H1 (cell line): ENCODE results near the gene C3orf52. TPM values are rescaled to one million over a fixed set of nuclear protein-coding genes. Genes with fewer than 3 reads are reported as not detected.
A peak's percentile ranks its signal among the peaks of the same experiment; 100 is the strongest.

Experiments used
- CTCF ChIA-PET: fragments of 300-600 bp; sonication (Branson Sonifier 250); formaldehyde crosslinking; loops from one replicate; lab custom pipeline; 2021; ENCODE audit not compliant: partially characterized antibody; lab: Charles Lee
- POLR2A ChIA-PET: fragments of 300-600 bp; sonication (Branson Sonifier 250); formaldehyde crosslinking; loops from one replicate; lab custom pipeline; 2021; ENCODE audit warnings: inconsistent platforms; ENCODE audit not compliant: partially characterized antibody; lab: Charles Lee
- DNase-seq, 2 experiments: peaks; one replicate each; pipeline versions ENCODE4 v3.0.0 to v3.0.0-alpha.2; 2010 to 2022; ENCODE audit warnings: low spot score in 2 of 2, low read depth in 1 of 2, mixed read lengths in 1 of 2
- FAIRE-seq: peaks from 2 replicates; lab custom pipeline; 2011; peaks lifted over from hg19 to GRCh38; lab: Jason Lieb, UNC
- H2AFZ ChIP-seq: 2 replicates; pipeline ENCODE4 v1.8.1; 2012; ENCODE audit warnings: low read length, inconsistent platforms
- H2AK5ac ChIP-seq: 2 replicates; pipeline ENCODE4 v1.6.1; 2013; ENCODE audit warnings: low read depth, low read length
- H2BK120ac ChIP-seq: replicated peaks from 2 replicates; pipeline ENCODE3; 2013; ENCODE audit warnings: low read depth, low read length, inconsistent platforms
- H2BK12ac ChIP-seq: 2 replicates; pipeline ENCODE4 v1.6.1; 2013; ENCODE audit warnings: low read depth, low read length
- H2BK15ac ChIP-seq: 2 replicates; pipeline ENCODE4 v1.6.1; 2013; ENCODE audit warnings: low read length
- H2BK20ac ChIP-seq: 2 replicates; pipeline ENCODE4 v1.6.1; 2013; ENCODE audit warnings: low read length
- H2BK5ac ChIP-seq: 2 replicates; pipeline ENCODE4 v1.6.1; 2013; ENCODE audit warnings: low read depth, low read length
- H3K14ac ChIP-seq: 2 replicates; pipeline ENCODE4 v1.6.1; 2013; ENCODE audit warnings: inconsistent platforms; ENCODE audit not compliant: insufficient read length
- H3K18ac ChIP-seq: 2 replicates; pipeline ENCODE4 v1.6.1; 2013; ENCODE audit warnings: low read length; ENCODE audit errors: extremely low read depth
- H3K23ac ChIP-seq: 2 replicates; pipeline ENCODE4 v1.6.1; 2013; ENCODE audit warnings: inconsistent platforms; ENCODE audit not compliant: insufficient read length
- H3K23me2 ChIP-seq: 2 replicates; pipeline ENCODE4 v1.6.1; 2013; ENCODE audit warnings: low read depth, low read length
- H3K27ac ChIP-seq: 2 replicates; pipeline ENCODE4 v1.6.1; 2011; ENCODE audit warnings: low read depth, low read length, inconsistent platforms
- H3K27me3 ChIP-seq, 4 experiments: replicated peaks in 1 of 4; 1 replicate in 1 of 4; 2 replicates in 3 of 4; pipeline versions ENCODE4 v1.6.1 to v1.8.1; 2011 to 2013; ENCODE audit warnings: low read length in 3 of 4, mild to moderate bottlenecking in 3 of 4, inconsistent platforms in 2 of 4, mixed read lengths in 2 of 4, moderate library complexity in 1 of 4; ENCODE audit not compliant: control insufficient read depth in 3 of 4, insufficient read depth in 3 of 4; ENCODE audit errors: extremely low read depth in 1 of 4
- H3K36me3 ChIP-seq, 4 experiments: 2 replicates each; pipeline versions ENCODE4 v1.6.1 to v1.8.1; 2011 to 2013; ENCODE audit warnings: mild to moderate bottlenecking in 4 of 4, low read length in 3 of 4, moderate library complexity in 2 of 4, control low read depth in 1 of 4, inconsistent platforms in 1 of 4; ENCODE audit not compliant: insufficient read depth in 4 of 4, control insufficient read depth in 2 of 4
- H3K4ac ChIP-seq: replicated peaks from 2 replicates; pipeline ENCODE3; 2013; ENCODE audit warnings: low read length, low read depth, mixed read lengths, inconsistent platforms; ENCODE audit not compliant: insufficient read length
- H3K4me1 ChIP-seq, 4 experiments: replicated peaks in 1 of 4; 1 replicate in 1 of 4; 2 replicates in 3 of 4; pipeline versions ENCODE4 v1.6.1 to v1.8.1; 2011 to 2013; ENCODE audit warnings: low read length in 3 of 4, inconsistent platforms in 2 of 4, mixed read lengths in 1 of 4; ENCODE audit not compliant: insufficient read depth in 4 of 4, control insufficient read depth in 3 of 4
- H3K4me2 ChIP-seq, 2 experiments: 2 replicates each; pipeline versions ENCODE4 v1.6.1 to v1.8.1; 2011 to 2013; ENCODE audit warnings: low read depth in 2 of 2, low read length in 2 of 2, control low read depth in 1 of 2, inconsistent platforms in 1 of 2, mild to moderate bottlenecking in 1 of 2; ENCODE audit not compliant: insufficient read depth in 1 of 2
- H3K4me3 ChIP-seq, 4 experiments: fragments of 200-600, 300-600 bp in 1 of 4; sonication (generic), shearing (Covaris generic), sonication (Bioruptor Twin) in 1 of 4; 2 replicates each; pipeline versions ENCODE4 v1.5.1 to v1.8.1; 2011 to 2016; ENCODE audit warnings: low read length in 4 of 4, low read depth in 3 of 4, control low read depth in 2 of 4, inconsistent platforms in 2 of 4, mild to moderate bottlenecking in 2 of 4, mixed read lengths in 1 of 4, moderate library complexity in 1 of 4; ENCODE audit not compliant: insufficient read depth in 2 of 4; ENCODE audit errors: extremely low read depth in 1 of 4
- H3K56ac ChIP-seq: replicated peaks from 2 replicates; pipeline ENCODE3; 2013; ENCODE audit warnings: low read depth, mild to moderate bottlenecking, mixed read lengths, low read length, inconsistent platforms; ENCODE audit not compliant: insufficient read length
- H3K79me1 ChIP-seq: 2 replicates; pipeline ENCODE4 v1.6.1; 2013; ENCODE audit warnings: low read depth, low read length, control low read depth
- H3K79me2 ChIP-seq, 2 experiments: 2 replicates each; pipeline versions ENCODE4 v1.6.1 to v1.8.1; 2012 to 2013; ENCODE audit warnings: low read length in 2 of 2, mild to moderate bottlenecking in 2 of 2, inconsistent platforms in 1 of 2; ENCODE audit not compliant: insufficient read depth in 2 of 2, control insufficient read depth in 1 of 2
- H3K9ac ChIP-seq, 4 experiments: replicated peaks in 1 of 4; 1 replicate in 1 of 4; 2 replicates in 3 of 4; pipeline versions ENCODE4 v1.6.1 to v1.8.1; 2011 to 2013; ENCODE audit warnings: low read depth in 3 of 4, low read length in 3 of 4, control low read depth in 2 of 4, mild to moderate bottlenecking in 2 of 4, moderate library complexity in 2 of 4, inconsistent platforms in 1 of 4; ENCODE audit errors: extremely low read depth in 1 of 4
- H3K9me3 ChIP-seq, 2 experiments: 2 replicates each; pipeline versions ENCODE4 v1.6.1 to v1.8.1; 2012 to 2013; ENCODE audit warnings: mild to moderate bottlenecking in 2 of 2, moderate library complexity in 2 of 2, control low read depth in 1 of 2, inconsistent platforms in 1 of 2, low read depth in 1 of 2, low read length in 1 of 2, mixed read lengths in 1 of 2; ENCODE audit not compliant: insufficient read depth in 2 of 2
- H4K20me1 ChIP-seq, 2 experiments: replicated peaks in 1 of 2; 2 replicates each; pipeline versions ENCODE3 to v1.8.1; 2011 to 2013; ENCODE audit warnings: inconsistent platforms in 2 of 2, low read length in 2 of 2, mild to moderate bottlenecking in 1 of 2; ENCODE audit not compliant: insufficient read depth in 2 of 2, control insufficient read depth in 1 of 2
- H4K5ac ChIP-seq: 2 replicates; pipeline ENCODE4 v1.6.1; 2013; ENCODE audit warnings: low read length, low read depth, mixed read lengths, inconsistent platforms; ENCODE audit not compliant: insufficient read length
- H4K8ac ChIP-seq: 2 replicates; pipeline ENCODE4 v1.8.0; 2013; ENCODE audit warnings: mild to moderate bottlenecking, moderate library complexity, low read length, inconsistent platforms; ENCODE audit not compliant: insufficient read depth; ENCODE audit errors: extremely low read depth
- H4K91ac ChIP-seq: replicated peaks from 2 replicates; pipeline ENCODE3; 2013; ENCODE audit warnings: low read length, mixed read lengths, inconsistent platforms; ENCODE audit not compliant: insufficient read length
- CHD1 ChIP-seq: IDR thresholded peaks from 2 replicates; pipeline ENCODE4 v1.6.1; 2012; ENCODE audit warnings: low read depth, low read length, improper control_type of control experiment
- CHD2 ChIP-seq: IDR thresholded peaks from 2 replicates; pipeline ENCODE4 v1.6.1; 2012; ENCODE audit warnings: low read length, improper control_type of control experiment
- CTBP2 ChIP-seq: IDR thresholded peaks from 2 replicates; pipeline ENCODE4 v1.7.0; 2011; ENCODE audit warnings: borderline replicate concordance, mild to moderate bottlenecking, moderate library complexity, mixed read lengths, low read length; ENCODE audit not compliant: insufficient read depth, insufficient read length
- FOSL1 ChIP-seq: IDR thresholded peaks from 2 replicates; pipeline ENCODE4 v1.6.1; 2011; ENCODE audit warnings: mild to moderate bottlenecking, low read depth, low read length, moderate library complexity; ENCODE audit not compliant: insufficient read depth
- HDAC2 ChIP-seq, 2 experiments: fragments of 300-600 bp in 1 of 2; sonication (generic) in 1 of 2; IDR thresholded peaks; 2 replicates each; pipeline ENCODE4 v1.6.1; 2011 to 2012; ENCODE audit warnings: low read depth in 2 of 2, low read length in 2 of 2, mild to moderate bottlenecking in 2 of 2, moderate library complexity in 2 of 2, borderline replicate concordance in 1 of 2, inconsistent platforms in 1 of 2
- KDM5A ChIP-seq: fragments of 200-600 bp; IDR thresholded peaks from 2 replicates; pipeline ENCODE4 v1.7.1; 2012; ENCODE audit warnings: mild to moderate bottlenecking, low read length, inconsistent platforms, mixed read lengths
- RAD21 ChIP-seq, 2 experiments: IDR thresholded peaks in 1 of 2; conservative IDR thresholded peaks in 1 of 2; 2 replicates each; pipeline ENCODE4 v1.6.1; 2011; ENCODE audit warnings: low read depth in 2 of 2, low read length in 2 of 2, improper control_type of control experiment in 1 of 2, inconsistent platforms in 1 of 2, mild to moderate bottlenecking in 1 of 2, moderate library complexity in 1 of 2
- SAP30 ChIP-seq: fragments of 300-600 bp; sonication (generic); IDR thresholded peaks from 2 replicates; pipeline ENCODE4 v1.7.1; 2012; ENCODE audit warnings: low read length, moderate library complexity, mild to moderate bottlenecking, inconsistent platforms; ENCODE audit not compliant: insufficient read depth, insufficient replicate concordance
- SIX5 ChIP-seq: IDR thresholded peaks from 2 replicates; pipeline ENCODE4 v1.6.1; 2011; ENCODE audit warnings: mild to moderate bottlenecking, low read depth, low read length
- TEAD4 ChIP-seq: IDR thresholded peaks from 2 replicates; pipeline ENCODE4 v1.6.1; 2012; ENCODE audit warnings: low read depth, low read length, inconsistent platforms, mixed read lengths
- YY1 ChIP-seq: IDR thresholded peaks from 2 replicates; pipeline ENCODE4 v1.6.1; 2011; ENCODE audit warnings: low read depth, mild to moderate bottlenecking, low read length
- WGBS, 2 experiments: shearing (Covaris generic) in 1 of 2; methylation state at CpG; one replicate each; pipeline versions ENCODE4 v1.1.6 to v1.1.7; 2013 to 2015; ENCODE audit warnings: low lambda C conversion rate in 2 of 2, mixed read lengths in 2 of 2, inconsistent platforms in 1 of 2, low coverage in 1 of 2, missing lambda C conversion rate in 1 of 2; ENCODE audit not compliant: insufficient replicate concordance in 2 of 2, insufficient coverage in 1 of 2, insufficient read length in 1 of 2; ENCODE audit errors: extremely low coverage in 1 of 2, missing lambda C conversion rate in 1 of 2; 5-methylcytosine and 5-hydroxymethylcytosine counted together
- polyA plus RNA-seq, 7 experiments: library from polyadenylated mRNA; depleted of rRNA in 3 of 7; stranded (reverse) in 5 of 7; unstranded in 2 of 7; fragments of >200 nt in 5 of 7; fragments of 200-250 nt in 2 of 7; gene quantifications; 1 replicate in 5 of 7; 2 replicates in 1 of 7; 4 replicates in 1 of 7; pipeline versions ENCODE4 v1.2.1 to v1.2.3, GENCODE V29; 2011 to 2013; ENCODE audit warnings: missing spikeins in 2 of 7, mixed read lengths in 2 of 7
- total RNA-seq: library from RNA; stranded (reverse); fragmentation: NEBNext Ultra II Directional; extraction: Animal tissue kit (Norgen Biotek cat#: 25700); gene quantifications from 2 replicates; pipeline ENCODE4 v1.2.1, GENCODE V29; 2021

Gene C3orf52
- total and polyA plus RNA-seq, 2 of the 8 experiments (the other 6 are each of a cell fraction or from before 2014, with no cell fraction given) = 9.7 to 13.1 TPM

DNA sequence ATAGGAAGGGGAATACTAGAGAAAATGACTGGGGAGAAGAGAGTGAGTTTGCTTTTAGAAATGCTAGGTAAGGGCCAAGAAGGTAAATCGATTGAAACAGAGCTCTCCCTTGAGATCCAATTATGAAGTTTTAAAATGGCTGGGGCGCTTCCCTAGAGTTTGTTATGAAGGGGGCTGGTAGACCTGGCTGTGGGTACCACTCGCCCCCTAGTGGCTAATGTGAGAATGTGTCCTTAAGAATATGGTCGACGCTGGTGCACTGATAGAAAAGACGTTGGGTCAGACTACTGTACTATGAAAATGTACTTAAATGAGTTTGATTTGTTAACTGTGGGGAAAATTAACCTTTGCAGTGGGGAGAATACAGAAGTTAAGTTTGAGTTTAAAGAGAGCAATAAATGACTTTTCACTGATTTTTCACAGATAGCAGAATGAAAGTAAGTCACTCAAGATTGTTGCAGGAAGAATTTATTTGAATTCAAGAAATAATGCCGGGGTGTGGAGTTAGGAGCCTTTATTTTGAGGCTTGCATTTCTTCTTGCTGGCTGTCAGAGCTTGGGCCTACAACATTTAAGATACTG is 42.5 kb upstream of the C3orf52 start:
- no peaks in the 10 kb centered on the region for H3K79me2 ChIP-seq
- CTCF ChIA-PET = interaction anchor here (0.6 to 5.6 kb wide), 35 partner anchors 10 to 1690 kb away, joined by 3 to 47 read pairs (median 4); partner anchors contain the start of gene TMPRSS7
- H3K9me3 ChIP-seq = no peaks in the 10 kb centered on the region
- no peak overlapping the region for H3K18ac ChIP-seq
- 0 out of 2 replicates have a peak overlapping the region, but pooled peaks have one; percentile 24 for H2AFZ ChIP-seq
- no peak overlapping the region for H2AK5ac ChIP-seq
- no peak overlapping the region for H2BK15ac ChIP-seq
- H3K4ac ChIP-seq = no peak overlapping the region
- H3K36me3 ChIP-seq = no peaks in the 10 kb centered on the region
- H3K23me2 ChIP-seq = no peaks in the 10 kb centered on the region
- H4K20me1 ChIP-seq = no peaks in the 10 kb centered on the region
- H2BK120ac ChIP-seq = no peak overlapping the region
- no peak overlapping the region for H3K23ac ChIP-seq
- H2BK5ac ChIP-seq = no peak overlapping the region
- H4K5ac ChIP-seq = no peak overlapping the region
- H3K14ac ChIP-seq = no peak overlapping the region
- H3K4me3 ChIP-seq = no peak overlapping the region
- WGBS, 2 experiments = 14% methylated on average over 7 of the region's 7 CpGs; no CpG with 5 or more reads in 1 of the 2 experiments
- DNase-seq (peak in 1 of 2 experiments; percentile 5), FAIRE-seq (peak; percentile 91)
- POLR2A ChIA-PET = no interaction called here
- no peak overlapping the region for H2BK12ac ChIP-seq
- H4K91ac ChIP-seq = no peak overlapping the region
- H4K8ac ChIP-seq = no peak overlapping the region
- no peak overlapping the region for H3K56ac ChIP-seq
- H3K9ac ChIP-seq = no peak overlapping the region
- H3K4me2 ChIP-seq = no peak overlapping the region
- H3K27ac ChIP-seq = no peak overlapping the region
- H2BK20ac ChIP-seq = no peak overlapping the region
- peaks cover 0 to 4% (median 1%) of the 10 kb centered on the region in 4 experiments; a peak in 4 of 7 replicates for H3K4me1 ChIP-seq
- no peaks in the 10 kb centered on the region for H3K79me1 ChIP-seq
- no peaks in the 10 kb centered on the region for H3K27me3 ChIP-seq
- peak; percentile 77 for TF ChIP-seq YY1
- TF ChIP-seq RAD21 (IDR thresholded peaks at IDR 0.05 in 1 of 2, conservative IDR thresholded peaks at IDR 0.05 in 1 of 2; ENCODE audit: low read depth in 2 of 2, low read length in 2 of 2) = peak; percentile 81 to 86
- TF ChIP-seq SIX5 = no peak
- TF ChIP-seq KDM5A = no peak
- TF ChIP-seq HDAC2 (IDR thresholded peaks at IDR 0.05; ENCODE audit: borderline replicate concordance in 1 of 2, low read depth in 2 of 2, low read length in 2 of 2) = no peak
- TF ChIP-seq FOSL1 = no peak
- TF ChIP-seq SAP30 = no peak
- 0 out of 2 replicates have a peak, but pooled peaks have one; percentile 10 for TF ChIP-seq TEAD4
- no peak for TF ChIP-seq CTBP2
- TF ChIP-seq CHD1 = no peak
- no peak for TF ChIP-seq CHD2
